ENCODE data around the gene ASIC4. TPM values are rescaled to one million over a fixed set of nuclear protein-coding genes. Genes with fewer than 3 reads are reported as not detected.

Gene ASIC4
- total RNA-seq, 1 donor from 2014 or later, result 0.32 TPM

DNA sequence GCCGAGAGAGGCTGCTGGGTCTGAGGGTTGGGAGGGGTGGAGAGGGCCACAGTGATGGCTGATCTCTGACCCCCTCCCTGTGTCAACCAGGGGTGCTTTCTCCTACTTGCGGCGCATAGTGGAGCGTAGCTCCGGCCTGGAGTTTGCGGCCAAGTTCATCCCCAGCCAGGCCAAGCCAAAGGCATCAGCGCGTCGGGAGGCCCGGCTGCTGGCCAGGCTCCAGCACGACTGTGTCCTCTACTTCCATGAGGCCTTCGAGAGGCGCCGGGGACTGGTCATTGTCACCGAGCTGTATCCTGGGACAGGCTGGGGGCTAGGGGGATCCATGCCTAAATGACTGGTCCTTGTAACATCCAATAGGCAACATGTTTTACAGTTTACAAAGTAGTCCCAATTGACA lies 36.5 kb upstream of the ASIC4 start:
- intact Hi-C loops (cut with DNase I), result loop anchor here (5.0 kb wide), 1 partner anchor 49 kb away; no protein-coding TSS in a partner anchor
- DNase-seq (ENCODE audit: low spot score), result no peak

DNA sequence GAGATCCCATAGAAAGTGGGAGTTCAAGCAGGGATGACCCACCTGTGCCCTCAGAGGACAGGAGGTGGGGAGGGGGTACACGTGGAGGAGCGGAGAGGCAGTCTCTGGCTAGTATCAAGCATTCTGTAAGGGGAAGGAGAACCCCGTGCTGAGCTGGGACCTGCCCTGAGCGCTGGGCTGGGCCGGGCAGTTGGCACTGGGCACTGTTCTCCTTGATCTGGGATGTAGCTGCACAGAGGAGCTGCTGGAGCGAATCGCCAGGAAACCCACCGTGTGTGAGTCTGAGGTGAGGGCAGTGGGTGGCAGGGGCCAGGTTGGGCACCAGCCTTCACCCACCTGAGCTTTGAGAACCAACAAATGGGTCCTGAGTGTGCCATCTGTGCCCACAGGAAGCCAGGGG lies 35.4 kb upstream of the ASIC4 start:
- intact Hi-C loops (cut with DNase I), result loop anchor here (5.0 kb wide), 1 partner anchor 48 kb away; no protein-coding TSS in a partner anchor
- no peak for DNase-seq (ENCODE audit: low spot score)

DNA sequence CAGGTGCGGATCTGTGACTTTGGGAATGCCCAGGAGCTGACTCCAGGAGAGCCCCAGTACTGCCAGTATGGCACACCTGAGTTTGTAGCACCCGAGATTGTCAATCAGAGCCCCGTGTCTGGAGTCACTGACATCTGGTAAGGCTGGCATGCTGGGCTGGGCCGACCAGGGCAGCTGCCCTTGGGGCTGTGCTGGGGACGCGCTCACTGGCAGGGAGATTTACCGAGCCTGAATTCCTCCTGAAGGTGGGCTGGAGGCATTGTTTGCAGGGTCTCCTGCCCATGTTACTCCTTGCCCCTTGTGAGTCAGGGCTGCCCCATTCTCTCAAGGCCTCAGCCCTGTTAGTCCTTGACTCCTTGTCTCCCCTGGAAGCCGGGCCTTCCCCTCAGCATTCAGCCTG lies 34.3 kb upstream of the ASIC4 start:
- no peak for DNase-seq (ENCODE audit: low spot score)
- intact Hi-C loops (cut with DNase I), result no loop called here

DNA sequence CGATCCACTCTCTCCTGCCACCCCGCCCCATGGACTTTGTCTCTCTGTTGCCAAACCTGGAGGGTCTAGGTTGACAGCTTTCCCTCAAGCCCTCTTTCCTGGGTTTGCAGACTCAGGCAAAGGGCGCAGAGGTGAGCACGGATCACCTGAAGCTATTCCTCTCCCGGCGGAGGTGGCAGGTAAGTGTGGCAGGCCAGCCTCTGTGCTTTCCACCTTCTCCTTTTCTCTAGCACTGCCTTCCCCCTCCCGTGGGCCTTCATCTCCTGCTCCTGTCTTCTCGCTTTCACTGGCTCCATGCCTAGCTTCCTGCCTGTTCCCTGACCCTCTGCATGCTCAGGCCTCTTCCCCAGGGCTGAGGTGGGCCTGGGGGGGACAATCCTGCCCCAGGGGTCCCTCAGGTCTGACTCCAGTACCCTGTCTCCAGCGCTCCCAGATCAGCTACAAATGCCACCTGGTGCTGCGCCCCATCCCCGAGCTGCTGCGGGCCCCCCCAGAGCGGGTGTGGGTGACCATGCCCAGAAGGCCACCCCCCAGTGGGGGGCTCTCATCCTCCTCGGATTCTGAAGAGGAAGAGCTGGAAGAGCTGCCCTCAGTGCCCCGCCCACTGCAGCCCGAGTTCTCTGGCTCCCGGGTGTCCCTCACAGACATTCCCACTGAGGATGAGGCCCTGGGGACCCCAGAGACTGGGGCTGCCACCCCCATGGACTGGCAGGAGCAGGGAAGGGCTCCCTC lies 31.4 kb upstream of the ASIC4 start:
- DNase-seq (ENCODE audit: low spot score), result no peak
- intact Hi-C loops (cut with DNase I), result no loop called here

DNA sequence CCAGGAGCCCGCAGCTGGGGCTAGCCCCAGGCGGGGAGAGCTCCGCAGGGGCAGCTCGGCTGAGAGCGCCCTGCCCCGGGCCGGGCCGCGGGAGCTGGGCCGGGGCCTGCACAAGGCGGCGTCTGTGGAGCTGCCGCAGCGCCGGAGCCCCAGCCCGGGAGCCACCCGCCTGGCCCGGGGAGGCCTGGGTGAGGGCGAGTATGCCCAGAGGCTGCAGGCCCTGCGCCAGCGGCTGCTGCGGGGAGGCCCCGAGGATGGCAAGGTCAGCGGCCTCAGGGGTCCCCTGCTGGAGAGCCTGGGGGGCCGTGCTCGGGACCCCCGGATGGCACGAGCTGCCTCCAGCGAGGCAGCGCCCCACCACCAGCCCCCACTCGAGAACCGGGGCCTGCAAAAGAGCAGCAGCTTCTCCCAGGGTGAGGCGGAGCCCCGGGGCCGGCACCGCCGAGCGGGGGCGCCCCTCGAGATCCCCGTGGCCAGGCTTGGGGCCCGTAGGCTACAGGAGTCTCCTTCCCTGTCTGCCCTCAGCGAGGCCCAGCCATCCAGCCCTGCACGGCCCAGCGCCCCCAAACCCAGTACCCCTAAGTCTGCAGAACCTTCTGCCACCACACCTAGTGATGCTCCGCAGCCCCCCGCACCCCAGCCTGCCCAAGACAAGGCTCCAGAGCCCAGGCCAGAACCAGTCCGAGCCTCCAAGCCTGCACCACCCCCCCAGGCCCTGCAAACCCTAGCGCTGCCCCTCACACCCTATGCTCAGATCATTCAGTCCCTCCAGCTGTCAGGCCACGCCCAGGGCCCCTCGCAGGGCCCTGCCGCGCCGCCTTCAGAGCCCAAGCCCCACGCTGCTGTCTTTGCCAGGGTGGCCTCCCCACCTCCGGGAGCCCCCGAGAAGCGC lies 30.6 kb upstream of the ASIC4 start:
- DNase-seq (ENCODE audit: low spot score), result no peak
- intact Hi-C loops (cut with DNase I), result no loop called here

DNA sequence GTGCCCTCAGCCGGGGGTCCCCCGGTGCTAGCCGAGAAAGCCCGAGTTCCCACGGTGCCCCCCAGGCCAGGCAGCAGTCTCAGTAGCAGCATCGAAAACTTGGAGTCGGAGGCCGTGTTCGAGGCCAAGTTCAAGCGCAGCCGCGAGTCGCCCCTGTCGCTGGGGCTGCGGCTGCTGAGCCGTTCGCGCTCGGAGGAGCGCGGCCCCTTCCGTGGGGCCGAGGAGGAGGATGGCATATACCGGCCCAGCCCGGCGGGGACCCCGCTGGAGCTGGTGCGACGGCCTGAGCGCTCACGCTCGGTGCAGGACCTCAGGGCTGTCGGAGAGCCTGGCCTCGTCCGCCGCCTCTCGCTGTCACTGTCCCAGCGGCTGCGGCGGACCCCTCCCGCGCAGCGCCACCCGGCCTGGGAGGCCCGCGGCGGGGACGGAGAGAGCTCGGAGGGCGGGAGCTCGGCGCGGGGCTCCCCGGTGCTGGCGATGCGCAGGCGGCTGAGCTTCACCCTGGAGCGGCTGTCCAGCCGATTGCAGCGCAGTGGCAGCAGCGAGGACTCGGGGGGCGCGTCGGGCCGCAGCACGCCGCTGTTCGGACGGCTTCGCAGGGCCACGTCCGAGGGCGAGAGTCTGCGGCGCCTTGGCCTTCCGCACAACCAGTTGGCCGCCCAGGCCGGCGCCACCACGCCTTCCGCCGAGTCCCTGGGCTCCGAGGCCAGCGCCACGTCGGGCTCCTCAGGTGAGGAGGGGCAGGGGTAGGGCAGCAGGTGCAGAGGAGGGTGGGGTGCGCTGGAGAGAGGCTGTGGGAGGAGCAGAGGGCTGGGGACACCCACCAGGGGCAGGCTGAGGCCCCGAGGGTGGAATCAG lies 29.7 kb upstream of the ASIC4 start:
- intact Hi-C loops (cut with DNase I), result no loop called here
- DNase-seq (ENCODE audit: low spot score), result no peak

DNA sequence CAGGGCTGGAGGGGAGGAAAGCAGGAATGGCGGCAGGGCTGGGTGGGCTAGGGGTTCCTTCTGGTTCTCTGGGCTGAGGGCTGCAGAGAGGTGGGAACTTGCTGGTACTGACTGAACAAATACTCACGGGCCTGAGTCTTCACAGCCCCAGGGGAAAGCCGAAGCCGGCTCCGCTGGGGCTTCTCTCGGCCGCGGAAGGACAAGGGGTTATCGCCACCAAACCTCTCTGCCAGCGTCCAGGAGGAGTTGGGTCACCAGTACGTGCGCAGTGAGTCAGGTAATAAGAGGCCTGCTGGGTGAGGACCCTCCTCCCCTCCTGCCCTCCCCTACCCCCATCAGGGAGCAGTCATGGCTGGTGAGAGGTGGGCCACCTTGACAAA lies 29.1 kb upstream of the ASIC4 start:
- intact Hi-C loops (cut with DNase I), result no loop called here
- DNase-seq (ENCODE audit: low spot score), result no peak

DNA sequence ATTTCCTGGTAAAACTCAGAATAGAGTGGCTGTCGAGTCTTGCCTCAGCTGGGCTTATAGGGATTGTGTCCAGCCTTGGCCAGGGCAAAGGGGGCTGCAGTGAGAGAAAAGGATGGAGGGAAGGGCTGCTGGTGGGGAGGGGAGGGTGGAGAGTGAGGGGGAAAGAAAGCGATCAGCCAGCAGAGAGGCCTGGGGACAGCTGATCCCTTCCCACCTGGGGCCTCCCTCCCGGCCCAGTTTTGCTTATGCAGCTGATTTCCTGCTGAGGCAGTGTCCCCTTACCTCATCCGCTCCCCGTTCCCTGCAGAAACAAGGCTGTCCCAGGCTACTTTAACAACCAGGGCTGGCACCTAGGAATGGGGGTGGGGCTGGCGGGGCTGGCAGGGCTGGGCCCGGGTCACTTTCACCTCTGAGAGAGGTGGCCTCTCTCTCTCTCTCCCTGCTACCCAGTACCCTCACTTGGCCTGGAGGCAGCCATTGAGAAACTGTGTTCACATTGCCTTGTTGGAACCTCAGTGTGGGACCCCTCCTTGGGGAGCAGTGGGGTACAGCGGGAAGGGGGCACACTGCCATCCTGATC lies 27.8 kb upstream of the ASIC4 start:
- no peak for DNase-seq (ENCODE audit: low spot score)
- intact Hi-C loops (cut with DNase I), result no loop called here

DNA sequence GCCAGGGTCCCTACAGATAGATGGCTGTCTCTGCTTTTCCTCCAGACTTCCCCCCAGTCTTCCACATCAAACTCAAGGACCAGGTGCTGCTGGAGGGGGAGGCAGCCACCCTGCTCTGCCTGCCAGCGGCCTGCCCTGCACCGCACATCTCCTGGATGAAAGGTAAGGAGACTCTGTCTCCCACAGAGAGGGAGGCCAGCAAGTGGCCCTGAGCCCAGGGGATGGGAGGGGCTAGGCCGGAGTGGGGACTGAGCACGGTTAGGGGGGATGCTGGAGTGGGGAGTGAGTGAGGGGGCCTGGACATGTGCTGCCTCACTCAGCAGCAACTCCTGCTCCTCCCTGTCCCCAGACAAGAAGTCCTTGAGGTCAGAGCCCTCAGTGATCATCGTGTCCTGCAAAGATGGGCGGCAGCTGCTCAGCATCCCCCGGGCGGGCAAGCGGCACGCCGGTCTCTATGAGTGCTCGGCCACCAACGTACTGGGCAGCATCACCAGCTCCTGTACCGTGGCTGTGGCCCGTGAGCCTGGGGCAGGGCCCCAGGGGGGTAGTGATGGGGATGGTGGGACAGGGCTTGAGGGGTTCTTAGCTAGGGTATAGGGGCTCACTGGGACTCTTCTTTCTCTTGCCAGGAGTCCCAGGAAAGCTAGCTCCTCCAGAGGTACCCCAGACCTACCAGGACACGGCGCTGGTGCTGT lies 26.0 kb upstream of the ASIC4 start:
- DNase-seq (ENCODE audit: low spot score), result no peak
- intact Hi-C loops (cut with DNase I), result no loop called here

DNA sequence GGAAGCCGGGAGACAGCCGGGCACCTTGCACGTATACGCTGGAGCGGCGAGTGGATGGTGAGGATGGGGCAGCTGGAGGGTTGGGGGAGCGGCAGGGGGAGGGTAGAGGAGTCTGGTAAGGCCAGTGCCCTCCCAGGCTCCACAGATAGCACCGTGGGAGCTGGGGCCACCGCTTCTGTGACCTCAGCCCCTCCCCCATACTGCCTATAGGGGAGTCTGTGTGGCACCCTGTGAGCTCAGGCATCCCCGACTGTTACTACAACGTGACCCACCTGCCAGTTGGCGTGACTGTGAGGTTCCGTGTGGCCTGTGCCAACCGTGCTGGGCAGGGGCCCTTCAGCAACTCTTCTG lies 25.5 kb upstream of the ASIC4 start:
- intact Hi-C loops (cut with DNase I), result no loop called here
- no peak for DNase-seq (ENCODE audit: low spot score)

DNA sequence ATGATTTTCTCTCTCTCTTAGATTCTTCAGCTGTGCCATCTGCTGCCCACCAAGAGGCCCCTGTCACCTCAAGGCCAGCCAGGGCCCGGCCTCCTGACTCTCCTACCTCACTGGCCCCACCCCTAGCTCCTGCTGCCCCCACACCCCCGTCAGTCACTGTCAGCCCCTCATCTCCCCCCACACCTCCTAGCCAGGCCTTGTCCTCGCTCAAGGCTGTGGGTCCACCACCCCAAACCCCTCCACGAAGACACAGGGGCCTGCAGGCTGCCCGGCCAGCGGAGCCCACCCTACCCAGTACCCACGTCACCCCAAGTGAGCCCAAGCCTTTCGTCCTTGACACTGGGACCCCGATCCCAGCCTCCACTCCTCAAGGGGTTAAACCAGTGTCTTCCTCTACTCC lies 25.0 kb upstream of the ASIC4 start:
- DNase-seq (ENCODE audit: low spot score), result no peak

DNA sequence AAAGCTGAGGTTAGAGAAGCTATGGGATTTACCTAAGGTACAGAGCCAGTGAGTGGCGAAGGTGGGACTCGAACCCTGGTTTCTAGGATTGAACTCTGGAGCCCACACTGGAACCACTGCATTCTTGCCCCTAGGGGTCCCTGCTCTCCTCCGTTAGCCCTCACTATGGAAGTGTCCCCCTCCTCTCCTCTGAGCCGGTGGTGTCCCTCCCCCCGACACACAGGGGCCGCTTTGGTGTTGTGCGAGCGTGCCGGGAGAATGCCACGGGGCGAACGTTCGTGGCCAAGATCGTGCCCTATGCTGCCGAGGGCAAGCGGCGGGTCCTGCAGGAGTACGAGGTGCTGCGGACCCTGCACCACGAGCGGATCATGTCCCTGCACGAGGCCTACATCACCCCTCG lies 24.1 kb upstream of the ASIC4 start:
- DNase-seq (ENCODE audit: low spot score), result no peak
- intact Hi-C loops (cut with DNase I), result no loop called here

More for the DNA sequence above, 25.0 kb upstream of the ASIC4 start:
- intact Hi-C loops (cut with DNase I), result no loop called here

DNA sequence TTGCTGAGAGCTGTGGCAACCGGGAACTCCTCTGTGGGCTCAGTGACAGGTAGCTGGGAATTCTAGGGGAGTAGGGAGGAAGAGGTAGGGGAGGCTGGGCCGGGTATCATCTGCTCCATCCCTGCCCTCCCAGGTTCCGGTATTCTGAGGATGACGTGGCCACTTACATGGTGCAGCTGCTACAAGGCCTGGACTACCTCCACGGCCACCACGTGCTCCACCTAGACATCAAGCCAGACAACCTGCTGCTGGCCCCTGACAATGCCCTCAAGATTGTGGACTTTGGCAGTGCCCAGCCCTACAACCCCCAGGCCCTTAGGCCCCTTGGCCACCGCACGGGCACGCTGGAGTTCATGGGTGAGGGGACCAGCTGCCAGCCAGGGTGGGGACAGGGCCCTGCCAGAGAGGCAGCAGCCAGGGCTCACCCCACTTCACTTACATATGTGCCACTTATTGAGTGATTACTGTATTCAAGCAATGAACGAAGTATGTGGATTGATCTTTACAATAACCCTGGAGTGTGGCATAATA lies 23.6 kb upstream of the ASIC4 start:
- intact Hi-C loops (cut with DNase I), result no loop called here
- DNase-seq (ENCODE audit: low spot score), result no peak

DNA sequence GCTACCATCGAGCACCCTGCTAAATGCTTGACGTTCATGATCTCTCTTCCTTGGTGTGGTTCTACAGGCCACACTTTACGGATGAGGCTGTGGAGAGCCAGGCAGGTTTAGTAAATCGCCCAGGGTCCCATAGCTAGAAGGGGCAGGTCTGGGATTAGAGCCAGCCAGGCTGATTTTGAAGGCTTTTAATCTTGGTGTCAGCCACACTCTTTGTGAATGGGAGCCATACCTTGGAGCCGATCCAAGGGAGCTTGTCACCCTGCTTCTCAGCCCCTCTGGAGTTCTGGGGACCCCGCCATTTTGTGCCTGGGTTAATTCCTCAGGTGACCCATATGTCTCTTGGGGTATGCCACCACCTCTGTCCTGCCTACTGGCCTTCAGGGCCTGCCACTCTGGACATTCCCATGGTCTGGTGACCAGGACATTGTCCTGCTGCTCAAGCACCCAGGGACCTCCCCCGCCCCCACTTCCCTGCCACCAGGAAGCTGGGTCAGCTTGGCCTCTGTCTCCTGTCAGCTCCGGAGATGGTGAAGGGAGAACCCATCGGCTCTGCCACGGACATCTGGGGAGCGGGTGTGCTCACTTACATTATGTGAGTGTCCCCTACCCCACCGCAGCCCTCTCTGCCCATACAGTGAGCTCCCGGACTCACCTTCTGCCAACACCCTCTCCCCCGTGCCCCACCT lies 22.9 kb upstream of the ASIC4 start:
- DNase-seq (ENCODE audit: low spot score), result no peak
- intact Hi-C loops (cut with DNase I), result no loop called here

DNA sequence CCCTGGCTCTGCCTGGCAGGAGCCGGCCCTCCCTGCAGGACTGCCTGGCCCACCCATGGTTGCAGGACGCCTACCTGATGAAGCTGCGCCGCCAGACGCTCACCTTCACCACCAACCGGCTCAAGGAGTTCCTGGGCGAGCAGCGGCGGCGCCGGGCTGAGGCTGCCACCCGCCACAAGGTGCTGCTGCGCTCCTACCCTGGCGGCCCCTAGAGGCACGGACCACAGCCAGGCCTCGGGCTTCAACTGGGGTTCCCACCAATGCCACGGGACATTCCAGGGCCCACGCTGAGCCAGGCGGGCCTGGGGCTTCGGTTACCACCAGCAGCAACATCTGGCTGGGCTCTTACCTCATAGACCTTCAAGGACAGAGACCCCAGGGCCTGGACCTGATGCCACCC lies 21.7 kb upstream of the ASIC4 start:
- intact Hi-C loops (cut with DNase I), result no loop called here
- DNase-seq (ENCODE audit: low spot score), result no peak

DNA sequence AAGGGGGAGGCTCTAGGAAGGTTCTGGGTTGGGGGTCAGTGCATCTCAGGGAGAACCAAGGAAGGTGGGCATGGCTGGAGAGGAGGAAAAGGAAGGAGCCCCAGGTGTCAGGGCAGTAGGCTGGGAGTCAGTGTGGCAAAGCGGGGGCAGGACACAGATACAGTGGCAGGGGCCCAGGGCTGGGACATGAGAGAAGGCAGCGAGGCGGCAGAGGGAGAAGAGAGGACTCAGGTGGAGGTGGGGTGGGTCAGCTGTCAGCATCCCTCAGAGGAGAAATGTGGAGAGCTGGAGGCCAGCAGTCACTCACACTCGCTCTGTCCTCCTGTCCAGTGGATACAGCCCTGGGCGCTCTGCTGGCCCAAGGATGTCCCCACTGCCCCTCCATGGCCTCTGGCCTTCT lies 21.2 kb upstream of the ASIC4 start:
- DNase-seq (ENCODE audit: low spot score), result no peak
- intact Hi-C loops (cut with DNase I), result no loop called here

DNA sequence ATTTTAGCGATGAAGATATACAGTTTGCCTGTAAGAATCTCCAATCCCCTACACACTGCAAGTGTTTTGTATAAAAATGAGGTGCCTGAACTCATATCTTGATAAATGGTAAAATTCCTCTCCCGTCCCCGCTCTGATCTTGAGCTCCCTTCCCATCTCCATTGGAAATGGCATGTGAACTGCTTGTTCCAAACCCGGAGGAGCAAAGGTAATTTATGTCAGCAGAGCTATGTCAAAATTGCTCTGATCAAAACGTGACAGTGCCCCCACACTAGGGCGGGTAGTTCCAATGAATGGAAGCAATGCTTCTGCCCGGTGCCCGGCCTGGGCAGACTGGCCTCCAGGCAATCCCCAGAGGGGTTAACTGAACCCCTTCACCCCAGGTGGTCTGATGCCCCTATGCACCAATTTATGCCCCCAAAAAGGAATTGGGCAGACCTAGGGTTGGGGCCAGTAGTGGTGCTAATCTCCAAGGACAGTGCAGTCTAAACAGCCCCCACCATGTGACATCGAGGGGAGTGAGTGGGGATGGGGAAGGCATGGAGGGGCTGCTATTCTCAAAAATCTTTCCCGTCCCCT lies 19.2 kb upstream of the ASIC4 start:
- intact Hi-C loops (cut with DNase I), result no loop called here
- DNase-seq (ENCODE audit: low spot score), result no peak

DNA sequence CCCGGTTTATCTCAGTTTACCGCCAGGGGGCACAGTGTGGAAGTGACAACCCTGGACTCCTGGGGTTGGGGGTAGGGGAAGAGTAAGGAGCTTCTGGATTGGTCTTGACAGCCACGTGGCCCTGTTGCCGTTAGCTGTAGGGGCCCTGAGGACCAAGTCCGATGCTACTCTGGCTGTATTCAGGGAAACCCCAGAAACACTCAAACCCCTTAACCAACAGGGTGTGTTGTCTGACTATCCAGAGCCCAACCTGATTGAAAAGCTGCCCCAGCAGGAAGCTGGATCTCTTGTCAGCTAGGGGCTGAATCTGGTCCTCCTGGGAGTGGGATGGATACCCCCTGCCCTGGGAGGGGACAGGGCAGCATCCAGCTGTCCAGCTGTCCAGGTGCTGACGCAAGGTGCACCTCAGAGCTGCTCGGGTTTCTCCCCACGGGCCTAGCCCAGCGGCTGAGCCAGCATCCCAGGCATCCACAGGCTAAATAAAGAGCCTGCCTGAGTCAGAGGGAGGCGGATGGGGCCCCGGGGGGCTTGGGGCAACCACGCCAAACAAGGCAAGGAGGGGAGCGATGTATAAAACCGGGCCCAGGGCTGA lies 18.7 kb upstream of the ASIC4 start:
- DNase-seq (ENCODE audit: low spot score), result no peak
- intact Hi-C loops (cut with DNase I), result no loop called here
